HG02678 (cell line): ENCODE data around the gene TRAIP.
"Not testable (repeated sequence)": the region's sequence is repeated elsewhere in the genome, so short reads cannot be mapped to it uniquely, and the experiment has no call there.

Experiments
- ATAC-seq: cut with Tn5 transposase; IDR thresholded peaks from one replicate; pipeline ENCODE4 v1.9.1; 2021; ENCODE audit warnings: mild to moderate bottlenecking, moderate library complexity; ENCODE audit not compliant: unreplicated experiment

Gene TRAIP

DNA sequence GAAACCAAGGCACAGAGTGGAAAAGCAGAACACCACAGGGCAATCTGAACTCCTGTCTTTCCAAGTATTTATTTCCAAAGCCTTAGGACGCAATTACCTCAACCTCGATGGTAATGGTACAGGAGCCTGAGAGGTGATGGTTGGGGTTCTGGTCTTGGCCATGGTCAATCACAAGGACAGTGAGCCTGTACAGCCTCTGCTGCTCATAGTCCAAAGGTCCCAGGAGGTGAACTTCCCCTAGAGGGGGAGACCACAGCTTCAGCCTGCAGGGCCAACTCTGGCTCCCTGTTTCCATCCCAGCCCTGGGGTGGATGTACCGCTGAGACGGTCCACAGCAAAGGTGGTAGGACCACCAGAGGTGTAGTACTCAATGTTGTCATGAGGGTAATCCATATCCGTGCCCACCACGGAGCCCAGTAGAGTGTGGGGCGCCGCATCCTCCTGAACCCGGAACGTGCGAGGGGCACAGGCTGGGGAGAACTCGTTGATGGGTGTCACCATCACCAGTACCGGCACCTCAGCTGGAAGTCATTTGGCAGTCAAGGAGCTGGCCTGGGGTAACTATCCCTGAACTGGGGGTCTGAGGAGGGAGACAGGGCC is 62.8 kb downstream of the TRAIP start:
- ATAC-seq: no peak

DNA sequence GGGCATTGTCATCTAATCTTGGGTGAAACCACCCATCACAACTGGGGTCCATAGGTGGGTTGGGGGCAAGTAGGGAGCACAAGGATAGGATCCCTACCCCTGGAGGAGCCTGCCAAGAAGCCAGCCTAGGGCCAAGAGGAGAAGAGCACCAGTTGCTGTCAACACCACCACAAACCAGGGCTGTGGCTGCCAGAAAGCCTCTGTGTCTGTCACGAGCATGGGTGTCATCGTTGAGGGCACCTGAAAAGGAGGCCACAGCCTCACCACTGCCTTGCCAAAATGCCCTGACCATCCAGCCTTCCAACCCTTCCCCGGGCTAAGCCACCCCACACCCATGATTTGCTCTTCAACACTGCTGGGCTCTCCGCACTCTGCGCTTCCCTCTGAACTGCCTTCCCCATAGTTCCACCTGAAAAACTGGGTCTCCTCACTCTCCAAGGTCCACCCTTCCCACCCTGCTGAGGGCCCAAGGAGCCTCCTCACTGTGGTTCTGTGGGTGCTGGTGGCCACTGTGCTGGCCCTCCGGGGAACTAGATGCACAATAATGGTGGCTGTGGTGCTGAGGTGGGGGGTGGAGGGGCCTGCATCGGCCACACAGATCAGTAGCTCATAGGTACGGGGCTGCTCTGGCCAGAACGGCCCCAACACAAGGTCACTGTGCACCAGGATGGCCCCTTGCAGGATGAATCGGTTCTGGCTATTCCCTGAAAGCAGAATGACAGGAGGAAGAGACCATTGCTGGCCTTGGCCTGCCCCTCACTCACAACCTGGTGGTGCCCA is 63.8 kb downstream of the TRAIP start:
- ATAC-seq: no peak

DNA sequence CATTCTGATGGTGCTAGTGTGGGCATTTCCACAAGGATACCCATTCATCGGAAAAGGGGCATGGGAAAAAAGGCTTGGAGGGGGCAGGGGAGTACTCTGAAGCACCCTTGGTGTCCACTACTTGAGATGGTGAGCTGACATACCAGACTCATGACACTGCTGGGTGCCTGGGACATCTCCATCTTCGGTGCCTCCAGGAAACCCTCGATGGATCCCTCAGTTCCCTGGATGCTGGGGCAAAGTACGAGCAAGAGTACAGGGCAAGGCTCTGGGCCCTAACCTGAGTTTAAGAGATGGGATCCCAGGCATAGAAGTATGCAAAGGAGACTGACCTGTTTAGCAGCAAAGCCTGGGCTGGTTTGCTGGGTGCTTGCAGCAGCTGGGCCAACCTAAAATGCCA is 64.8 kb downstream of the TRAIP start:
- ATAC-seq: no peak

DNA sequence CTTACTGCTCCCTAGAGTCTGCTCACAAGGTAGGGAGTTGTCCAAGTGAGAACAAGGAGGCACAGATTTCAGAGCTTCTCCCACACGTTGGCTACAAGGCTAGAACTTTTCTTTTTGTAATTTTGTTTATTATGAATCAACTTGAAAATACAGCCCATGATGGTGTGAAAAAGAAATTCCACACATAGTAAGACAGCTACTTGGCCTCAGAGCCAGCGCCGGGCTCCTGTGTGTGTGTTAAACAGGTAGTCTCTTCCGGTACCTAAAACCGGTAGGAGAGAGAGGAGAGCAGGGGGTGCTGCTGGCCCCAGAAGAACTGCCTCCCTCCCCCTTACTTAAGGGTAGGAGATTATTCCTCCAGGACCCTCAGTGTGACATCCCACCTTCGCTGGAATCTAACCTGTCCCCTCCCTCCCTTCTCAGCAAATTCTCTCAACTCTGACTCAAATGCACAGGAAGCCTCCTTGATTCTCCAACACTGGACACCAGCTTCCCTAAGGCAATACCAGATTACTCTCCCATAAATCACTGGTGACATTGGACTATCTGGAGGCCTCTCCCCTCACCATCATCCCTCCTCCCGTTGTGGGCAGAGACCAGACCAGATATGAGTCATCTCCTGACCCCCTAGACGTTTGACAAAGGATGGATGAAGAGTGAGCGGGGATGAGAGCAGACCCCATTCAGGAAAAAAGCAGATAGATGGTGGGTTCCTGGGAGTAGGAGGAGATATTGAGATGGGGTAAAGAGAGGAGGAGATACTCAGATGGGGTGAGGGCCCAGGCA is 65.5 kb downstream of the TRAIP start:
- ATAC-seq: no peak

DNA sequence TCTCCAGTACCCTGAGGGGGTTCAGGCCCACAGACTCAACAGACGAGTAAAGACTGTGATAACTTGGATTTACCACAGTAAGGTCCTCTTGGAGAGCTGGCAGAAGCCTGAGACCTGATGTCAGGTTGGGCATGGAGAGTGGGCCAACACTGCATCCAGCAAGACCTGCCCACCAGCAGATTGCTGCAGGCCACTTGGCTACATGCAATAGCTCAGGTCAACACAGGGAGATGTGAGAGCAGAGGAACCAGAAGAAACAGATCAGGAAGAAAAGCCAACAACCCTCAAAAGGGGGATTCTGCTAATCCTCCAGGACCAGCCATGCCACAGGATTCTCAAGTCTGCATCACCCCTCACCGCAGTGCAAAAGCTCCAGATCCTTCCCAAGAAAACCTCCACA is 68.3 kb downstream of the TRAIP start:
- ATAC-seq: no peak

DNA sequence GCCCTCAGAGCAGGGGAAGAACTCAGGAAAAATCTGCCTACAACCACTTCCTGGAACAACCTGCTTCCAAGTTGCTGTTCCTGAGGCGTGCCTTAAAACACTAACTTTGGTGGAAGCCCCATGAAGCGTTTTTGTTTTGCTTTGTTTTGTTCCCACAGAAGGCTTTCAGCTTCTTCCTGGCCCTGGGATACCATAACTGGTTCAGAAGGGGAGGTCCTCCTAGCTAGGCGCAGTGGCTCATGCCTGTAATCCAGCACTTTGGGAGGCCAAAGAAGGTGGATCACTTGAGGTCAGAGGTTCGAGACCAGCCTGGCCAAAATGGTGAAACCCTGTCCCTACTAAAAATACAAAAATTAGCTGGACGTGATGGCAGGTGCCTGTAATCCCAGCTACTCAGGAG is 68.8 kb downstream of the TRAIP start:
- no peak for ATAC-seq

DNA sequence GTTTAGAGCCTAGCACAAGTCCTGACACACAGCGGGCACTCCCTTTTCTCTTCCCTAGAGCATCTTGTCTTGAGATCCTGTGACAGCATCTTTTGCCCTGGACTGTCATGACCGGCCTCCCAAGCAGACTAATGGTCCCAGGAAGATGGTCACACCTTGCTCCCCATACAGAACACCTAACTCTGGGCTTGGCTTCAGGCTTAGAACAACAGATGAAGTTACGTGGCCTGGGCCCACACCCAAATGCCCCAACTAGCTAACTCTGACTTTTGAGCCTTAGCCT is 69.2 kb downstream of the TRAIP start:
- ATAC-seq: no peak

DNA sequence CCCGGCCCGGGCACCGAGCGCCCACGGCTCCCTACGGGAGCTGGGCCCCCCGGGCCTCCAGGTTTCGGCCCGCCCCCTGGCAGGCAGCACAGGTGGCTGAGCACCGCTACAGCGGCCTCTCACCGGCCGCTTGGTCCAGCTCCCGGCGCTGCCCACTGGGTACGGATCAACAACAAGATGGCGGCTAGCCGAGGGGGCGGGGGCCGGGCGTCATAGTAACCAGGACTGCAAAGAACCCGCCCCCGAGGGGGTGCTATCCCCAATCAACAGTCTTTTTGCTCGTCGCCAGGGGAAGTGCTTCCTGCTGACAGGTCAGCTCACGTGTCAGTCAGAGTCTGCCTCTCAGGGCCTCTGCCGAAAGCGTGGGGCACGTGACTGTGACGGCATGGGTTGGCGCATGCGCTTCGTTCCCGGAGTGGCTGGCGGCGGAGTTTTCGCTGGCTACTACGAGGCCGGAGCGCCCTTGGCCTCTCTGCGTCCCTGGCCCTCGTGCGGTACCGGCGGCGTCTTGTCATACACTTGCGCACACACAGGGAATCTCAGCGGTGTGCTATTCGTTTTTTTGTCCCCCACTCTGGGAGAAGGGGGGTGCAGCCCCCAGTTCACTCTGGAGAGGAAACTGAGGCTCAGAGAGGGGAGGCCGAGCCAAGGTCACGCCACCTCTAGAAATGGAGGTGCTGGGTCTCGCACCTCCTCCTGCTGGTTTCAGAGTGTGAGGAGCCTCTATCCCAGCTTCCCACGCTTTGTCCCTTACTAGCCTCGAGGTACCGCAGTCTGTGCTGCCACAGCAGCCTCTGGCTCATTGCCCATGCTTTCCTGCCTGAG is 69.8 kb downstream of the TRAIP start, which contains the start of gene IP6K1:
IP6K1 (minus strand) TSS at position 186 of the 825 bp plus-strand sequence. CDS start 38,502 bp downstream, outside the sequence.
- peak; percentile 98 for ATAC-seq

DNA sequence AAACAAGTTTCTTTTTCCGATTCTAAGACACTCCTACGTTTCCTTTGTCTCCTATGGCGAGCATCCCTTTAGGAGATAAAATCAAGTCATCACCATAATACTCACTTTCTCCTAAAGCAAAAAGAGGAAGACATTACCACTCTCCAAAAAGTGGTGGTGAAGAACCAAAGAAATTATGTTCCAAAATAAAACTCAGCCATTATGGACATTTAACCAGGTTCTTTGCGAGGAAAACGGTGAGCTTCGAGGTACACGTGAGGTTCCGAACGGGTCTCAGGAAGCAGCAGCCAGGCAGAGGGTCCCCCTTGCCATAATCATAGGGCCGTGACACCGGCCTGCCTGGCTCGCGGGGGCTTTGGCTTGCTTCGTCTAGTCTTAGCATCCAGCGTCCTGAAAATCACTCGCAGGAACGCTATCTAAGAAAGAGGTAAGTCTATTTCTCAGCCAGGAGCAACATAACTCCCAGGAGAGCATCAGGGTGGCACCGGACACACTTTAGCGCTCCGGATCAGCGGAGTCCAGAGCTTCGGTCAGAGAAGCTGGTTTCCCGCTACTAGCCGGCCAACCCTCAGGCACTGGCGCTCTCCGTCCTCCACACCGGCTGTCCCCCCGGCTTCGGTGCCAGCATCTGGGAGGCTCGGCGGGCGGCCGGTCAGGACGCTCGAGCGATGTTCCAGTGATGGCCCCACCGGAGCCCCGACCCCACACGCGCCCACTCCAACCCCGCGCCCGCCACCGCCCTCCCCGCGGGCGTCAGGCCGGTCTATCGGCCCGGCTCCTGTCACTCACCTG is 70.6 kb downstream of the TRAIP start:
- peak; percentile 42 for ATAC-seq

DNA sequence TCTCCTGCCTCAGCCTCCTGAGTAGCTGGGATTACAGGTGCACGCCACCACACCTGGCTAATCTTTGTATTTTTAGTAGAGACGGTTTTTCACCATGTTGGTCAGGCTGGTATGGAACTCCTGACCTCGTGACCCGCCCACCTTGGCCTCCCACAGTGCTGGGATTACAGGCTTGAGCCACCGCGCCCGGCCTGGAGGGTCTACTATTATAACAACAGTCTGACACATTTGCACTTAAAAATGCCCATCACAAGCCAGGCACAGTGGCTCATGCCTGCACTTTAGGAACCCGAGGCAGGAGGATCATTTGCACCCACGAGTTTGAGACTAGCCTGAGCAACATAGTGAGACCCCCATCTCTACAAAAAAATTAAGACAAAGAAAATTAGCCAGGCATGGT is 74.1 kb downstream of the TRAIP start:
- not testable (repeated sequence) for ATAC-seq

DNA sequence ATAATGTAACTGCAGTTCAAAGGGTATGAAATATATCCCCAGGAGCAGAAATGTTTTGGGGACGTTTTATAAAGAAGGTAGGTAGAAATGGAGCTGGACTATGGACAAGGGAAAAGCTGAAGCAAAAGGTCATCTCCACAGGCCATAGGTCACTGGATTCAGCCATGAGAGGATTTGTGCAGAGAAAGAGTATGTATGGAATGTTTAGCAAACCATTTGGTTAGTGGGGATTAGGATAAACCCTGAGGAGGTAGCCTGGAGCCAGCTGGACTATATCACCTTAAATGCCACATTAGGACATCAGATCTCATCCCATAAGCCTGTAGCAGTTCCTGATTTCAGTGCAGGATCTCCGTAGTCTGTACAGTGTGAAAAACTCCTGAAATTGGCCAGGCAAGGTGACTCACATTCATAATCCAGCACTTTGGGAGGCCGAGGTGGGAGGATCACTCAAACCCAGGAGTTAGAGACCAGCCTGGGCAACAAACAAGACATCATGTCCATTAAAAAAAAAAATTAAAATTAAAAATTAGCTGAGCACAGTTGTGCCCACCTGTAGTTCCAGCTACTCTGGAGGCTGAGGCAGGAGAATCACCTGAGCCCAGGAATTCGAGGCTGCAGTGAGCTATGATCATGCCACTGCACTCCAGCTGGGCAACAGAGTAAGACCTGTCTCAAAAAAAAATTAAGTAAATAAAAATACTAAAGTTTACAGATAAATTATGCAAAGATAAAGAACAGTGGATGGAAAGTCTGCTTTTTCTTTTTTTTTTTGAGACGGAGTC is 74.8 kb downstream of the TRAIP start:
- no peak for ATAC-seq

DNA sequence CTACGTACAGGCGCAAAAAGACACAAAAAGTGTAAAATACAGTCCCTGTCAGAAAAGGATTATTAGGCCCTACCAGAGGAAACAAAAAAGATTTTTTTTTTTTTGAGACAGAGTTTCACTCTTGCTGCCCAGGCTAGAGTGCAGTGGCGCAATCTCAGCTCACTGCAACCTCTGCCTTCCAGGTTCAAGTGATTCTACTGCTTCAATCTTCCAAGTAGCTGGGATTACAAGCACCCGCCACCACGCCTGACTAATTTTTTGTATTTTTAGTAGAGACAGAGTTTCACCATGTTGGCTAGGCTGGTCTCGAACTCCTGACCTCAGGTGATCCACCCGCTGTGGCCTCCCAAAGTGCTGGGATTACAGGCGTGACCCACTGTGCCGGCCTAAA is 75.4 kb downstream of the TRAIP start:
- not testable (repeated sequence) for ATAC-seq

DNA sequence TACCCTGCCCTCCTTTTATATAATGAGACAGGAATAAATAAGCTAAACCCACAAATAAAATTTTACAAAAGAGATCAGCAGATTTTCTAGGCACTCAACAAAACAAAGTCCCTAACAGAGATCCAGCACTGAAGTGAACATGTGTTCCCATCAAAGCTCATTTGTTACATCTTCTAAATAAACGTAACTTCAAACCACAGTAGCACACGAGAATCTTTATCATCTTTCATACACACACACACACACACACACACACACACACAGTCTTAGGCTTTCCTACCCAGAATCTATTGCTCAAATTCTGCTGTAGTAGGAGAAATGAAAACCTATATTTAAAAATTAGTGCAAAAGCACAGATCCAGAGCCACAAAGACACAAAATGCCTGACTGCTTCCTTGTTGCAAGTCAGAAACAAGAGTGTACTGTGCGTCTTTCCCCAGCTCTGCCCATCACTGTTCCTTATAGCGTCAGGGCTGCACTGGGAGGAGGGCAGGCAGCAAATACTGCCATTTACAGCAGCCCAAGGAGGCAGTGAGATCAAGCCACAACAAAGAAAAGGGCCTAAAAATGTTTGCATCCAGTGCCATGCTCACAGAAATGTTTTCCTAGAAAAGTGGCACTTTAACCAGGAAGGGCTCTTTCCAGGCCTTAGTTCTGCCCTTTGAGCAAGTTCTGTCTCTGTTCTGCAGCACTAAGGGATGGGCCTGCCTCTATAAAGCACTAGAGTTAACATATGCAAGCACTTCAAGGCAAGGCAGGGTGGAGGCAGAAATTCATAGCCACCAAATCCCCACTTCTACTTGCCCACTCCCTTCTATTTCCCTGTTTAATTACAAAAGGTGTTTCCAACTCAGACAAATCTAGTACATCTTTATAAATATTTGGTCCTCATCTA is 76.0 kb downstream of the TRAIP start:
- ATAC-seq: no peak

DNA sequence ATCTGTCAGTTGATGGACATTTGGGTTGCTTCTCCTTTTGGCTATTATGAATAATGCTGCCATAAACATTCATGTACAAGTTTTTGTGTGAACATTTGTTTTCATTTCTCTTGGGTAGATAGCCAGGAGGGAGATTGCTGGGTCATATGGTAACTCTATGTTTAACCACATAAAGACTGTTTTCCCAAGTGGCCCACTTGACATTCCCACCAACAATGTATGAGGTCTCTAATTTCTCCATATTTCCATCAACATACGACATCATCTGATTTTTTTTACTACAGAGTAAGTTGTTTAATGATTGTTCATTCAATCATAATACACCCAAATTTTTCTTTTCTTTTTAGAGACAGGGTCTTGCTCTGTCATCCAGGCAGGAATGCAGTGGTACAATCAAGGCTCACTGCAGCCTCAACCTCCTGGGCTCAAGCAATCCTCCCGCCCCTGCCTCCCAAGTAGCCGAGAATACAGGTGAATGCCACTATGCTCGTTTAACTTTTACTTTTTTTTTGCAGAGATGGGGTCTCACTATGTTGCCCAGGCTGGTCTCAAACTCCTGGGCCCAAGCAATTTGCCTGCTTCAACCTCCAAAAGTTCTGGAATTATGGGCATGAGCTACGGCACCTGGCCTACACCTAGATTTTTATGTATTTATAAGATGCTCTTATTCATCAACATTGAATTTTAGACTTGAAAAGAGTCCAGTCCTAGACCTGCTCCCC is 76.8 kb downstream of the TRAIP start:
- ATAC-seq: no peak
